ENCODE data around the gene RIN3. TPM values are rescaled to one million over a fixed set of nuclear protein-coding genes. Genes with fewer than 3 reads are reported as not detected.

Gene RIN3
- total and polyA plus RNA-seq, 8 donors: 13.8 to 54.8 (median 18.0) TPM

DNA sequence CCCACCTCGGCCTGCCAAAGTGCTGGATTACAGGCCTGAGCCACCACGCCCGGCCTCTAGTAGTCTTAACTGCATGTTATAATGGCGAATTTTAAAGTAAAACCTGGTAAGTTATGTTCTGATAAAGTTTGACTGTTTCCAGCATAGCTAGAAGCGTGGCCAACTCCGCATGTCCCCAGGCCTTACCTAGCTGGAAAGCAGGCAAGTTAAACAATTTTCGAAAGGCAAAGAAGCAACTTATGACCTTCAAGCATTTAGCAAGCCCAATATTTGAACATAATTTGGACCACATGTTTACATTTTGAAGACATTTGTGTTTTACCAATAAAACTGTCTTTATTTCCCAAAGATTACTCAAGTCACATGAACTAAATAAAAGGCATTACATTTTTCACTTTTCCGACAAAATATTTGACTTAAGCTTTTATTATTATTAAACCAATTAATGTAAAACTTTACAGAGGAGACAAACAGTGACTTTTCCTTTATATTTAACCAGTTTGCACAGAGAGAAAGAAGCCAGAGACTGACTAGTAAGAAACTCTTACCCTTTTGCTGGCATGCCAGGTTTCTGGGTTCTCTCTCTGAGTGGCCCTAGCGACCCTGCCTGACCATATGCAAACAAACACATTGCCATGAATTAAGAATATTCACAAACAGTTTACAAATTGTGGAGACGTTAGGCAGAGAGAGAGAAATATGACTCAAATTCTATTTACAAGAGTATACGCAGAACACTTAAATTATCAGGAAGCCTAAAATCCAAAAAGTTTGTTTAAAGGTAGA is 106.3 kb downstream of the RIN3 start:
- no peak for DNase-seq
- no peak overlapping the region for H3K4me3 ChIP-seq
- no peaks in the 10 kb centered on the region for H3K4me1 ChIP-seq
- peak overlapping the region in 1 of 2 donors; percentile 59 for H3K27ac ChIP-seq
- no peaks in the 10 kb centered on the region for H3K27me3 ChIP-seq
- TF ChIP-seq CTCF (IDR thresholded peaks at IDR 0.05): no peak
- peaks cover 0 to 22% of the 10 kb centered on the region in 2 donors for H3K9me3 ChIP-seq
- peaks cover 0 to 16% of the 10 kb centered on the region in 2 donors for H3K36me3 ChIP-seq
- intact Hi-C loops (cut with DNase I): no loop called here
- ATAC-seq: peak; percentile 36

DNA sequence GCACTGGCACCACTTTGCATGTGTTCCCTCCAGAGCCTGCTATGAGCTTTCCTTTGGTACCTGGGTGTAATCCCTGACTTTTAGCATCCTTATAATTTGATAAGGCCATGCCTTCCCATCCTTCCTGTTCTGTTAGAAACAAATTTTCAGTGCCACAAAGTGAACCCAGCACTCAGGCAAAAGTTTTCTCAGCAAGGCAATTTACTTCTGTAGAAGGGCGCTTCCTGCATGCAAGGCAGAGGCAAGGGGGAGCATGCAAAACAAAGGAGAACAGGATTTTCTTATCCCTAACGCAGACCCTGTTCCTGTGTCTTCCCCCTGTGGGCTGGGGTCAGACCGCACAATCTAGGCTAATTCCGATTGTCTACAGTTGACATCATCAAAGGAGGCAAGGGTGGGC is 108.7 kb downstream of the RIN3 start:
- H3K36me3 ChIP-seq: peaks cover 0 to 20% of the 10 kb centered on the region in 2 donors
- no peaks in the 10 kb centered on the region for H3K4me1 ChIP-seq
- TF ChIP-seq CTCF (IDR thresholded peaks at IDR 0.05): no peak
- H3K27me3 ChIP-seq: no peaks in the 10 kb centered on the region
- ATAC-seq (no peak), DNase-seq (no peak)
- H3K27ac ChIP-seq: no peak overlapping the region
- H3K4me3 ChIP-seq: no peak overlapping the region
- H3K9me3 ChIP-seq: peaks cover 0 to 32% of the 10 kb centered on the region in 2 donors
- intact Hi-C loops (cut with DNase I): no loop called here

- intact Hi-C loops (cut with DNase I): no loop called here
- peak overlapping the region in 1 of 2 donors; percentile 13 for H3K27ac ChIP-seq
- H3K4me1 ChIP-seq: peaks cover 0 to 1% of the 10 kb centered on the region in 2 donors
- ATAC-seq: no peak
- H3K27me3 ChIP-seq: no peaks in the 10 kb centered on the region
- H3K4me3 ChIP-seq: no peak overlapping the region
- H3K36me3 ChIP-seq: peaks cover 0 to 29% of the 10 kb centered on the region in 2 donors
- TF ChIP-seq CTCF (IDR thresholded peaks at IDR 0.05): no peak
- DNase-seq: no peak
- H3K9me3 ChIP-seq: peaks cover 0 to 42% of the 10 kb centered on the region in 2 donors
Observed at GRCh38 chr14:92624764-92625163, 111.2 kb downstream of the RIN3 start.

GRCh38 chr14:92625213-92625612 is 111.6 kb downstream of the RIN3 start:
- Histone ChIP-seq H3K9me3 (peaks cover 0 to 42% of the 10 kb centered on the region in 2 donors), H3K27me3 (no peaks in the 10 kb centered on the region), H3K4me3 (no peak overlapping the region), H3K4me1 (peaks cover 0 to 5% of the 10 kb centered on the region in 2 donors), H3K27ac (peak overlapping the region in 1 of 2 donors; percentile 13), H3K36me3 (peaks cover 0 to 29% of the 10 kb centered on the region in 2 donors)
- intact Hi-C loops (cut with DNase I): no loop called here
- TF ChIP-seq CTCF (IDR thresholded peaks at IDR 0.05): no peak
- ATAC-seq (peak; percentile 40), DNase-seq (no peak)

- Histone ChIP-seq H3K4me3 (no peak overlapping the region), H3K27ac (no peak overlapping the region), H3K27me3 (no peaks in the 10 kb centered on the region), H3K36me3 (peaks cover 0 to 29% of the 10 kb centered on the region in 2 donors), H3K9me3 (peaks cover 0 to 42% of the 10 kb centered on the region in 2 donors), H3K4me1 (peaks cover 0 to 14% of the 10 kb centered on the region in 2 donors)
- intact Hi-C loops (cut with DNase I): no loop called here
- TF ChIP-seq CTCF (IDR thresholded peaks at IDR 0.05): no peak
- DNase-seq (no peak), ATAC-seq (no peak)
Observed at GRCh38 chr14:92626041-92626440, 112.5 kb downstream of the RIN3 start.
